ENCODE results near the gene SYNDIG1. TPM values are rescaled to one million over a fixed set of nuclear protein-coding genes. Genes with fewer than 3 reads are reported as not detected.

SYNDIG1 gene
- total RNA-seq, 1 donor from 2014 or later: not detected

DNA sequence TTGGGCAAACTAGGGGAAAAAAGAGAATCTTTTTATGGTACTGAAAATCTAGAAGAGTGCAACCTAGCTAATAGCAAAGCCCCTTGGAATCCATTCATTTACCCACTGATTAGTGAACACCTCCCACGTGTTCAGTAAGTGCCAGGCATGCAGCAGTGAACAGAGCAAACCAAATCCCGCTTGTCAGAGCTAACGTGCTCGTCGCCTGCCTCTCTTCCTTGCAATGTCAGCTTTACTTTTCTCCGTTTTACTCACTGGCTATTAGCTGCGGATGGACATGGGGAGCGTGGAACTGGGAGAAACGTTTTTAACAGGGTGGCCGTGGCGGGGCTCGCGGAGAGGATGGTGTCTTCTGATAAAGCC, 120.4 kb downstream of the SYNDIG1 start:
- TF ChIP-seq, protein P1, sequence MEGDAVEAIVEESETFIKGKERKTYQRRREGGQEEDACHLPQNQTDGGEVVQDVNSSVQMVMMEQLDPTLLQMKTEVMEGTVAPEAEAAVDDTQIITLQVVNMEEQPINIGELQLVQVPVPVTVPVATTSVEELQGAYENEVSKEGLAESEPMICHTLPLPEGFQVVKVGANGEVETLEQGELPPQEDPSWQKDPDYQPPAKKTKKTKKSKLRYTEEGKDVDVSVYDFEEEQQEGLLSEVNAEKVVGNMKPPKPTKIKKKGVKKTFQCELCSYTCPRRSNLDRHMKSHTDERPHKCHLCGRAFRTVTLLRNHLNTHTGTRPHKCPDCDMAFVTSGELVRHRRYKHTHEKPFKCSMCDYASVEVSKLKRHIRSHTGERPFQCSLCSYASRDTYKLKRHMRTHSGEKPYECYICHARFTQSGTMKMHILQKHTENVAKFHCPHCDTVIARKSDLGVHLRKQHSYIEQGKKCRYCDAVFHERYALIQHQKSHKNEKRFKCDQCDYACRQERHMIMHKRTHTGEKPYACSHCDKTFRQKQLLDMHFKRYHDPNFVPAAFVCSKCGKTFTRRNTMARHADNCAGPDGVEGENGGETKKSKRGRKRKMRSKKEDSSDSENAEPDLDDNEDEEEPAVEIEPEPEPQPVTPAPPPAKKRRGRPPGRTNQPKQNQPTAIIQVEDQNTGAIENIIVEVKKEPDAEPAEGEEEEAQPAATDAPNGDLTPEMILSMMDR (IDR thresholded peaks at IDR 0.05; ENCODE audit: insufficient read depth, low read length, severe bottlenecking): no peak
- DNase-seq (ENCODE audit: low read depth) (no peak), FAIRE-seq (no peak)
- Histone ChIP-seq H3K36me3 (ENCODE audit: control insufficient read depth, insufficient read depth, low read length) (no peaks in the 10 kb centered on the region), H3K27me3 (ENCODE audit: control insufficient read depth, insufficient read depth, low read length) (no peaks in the 10 kb centered on the region), H3K4me3 (ENCODE audit: low read depth, low read length) (no peak overlapping the region)

DNA sequence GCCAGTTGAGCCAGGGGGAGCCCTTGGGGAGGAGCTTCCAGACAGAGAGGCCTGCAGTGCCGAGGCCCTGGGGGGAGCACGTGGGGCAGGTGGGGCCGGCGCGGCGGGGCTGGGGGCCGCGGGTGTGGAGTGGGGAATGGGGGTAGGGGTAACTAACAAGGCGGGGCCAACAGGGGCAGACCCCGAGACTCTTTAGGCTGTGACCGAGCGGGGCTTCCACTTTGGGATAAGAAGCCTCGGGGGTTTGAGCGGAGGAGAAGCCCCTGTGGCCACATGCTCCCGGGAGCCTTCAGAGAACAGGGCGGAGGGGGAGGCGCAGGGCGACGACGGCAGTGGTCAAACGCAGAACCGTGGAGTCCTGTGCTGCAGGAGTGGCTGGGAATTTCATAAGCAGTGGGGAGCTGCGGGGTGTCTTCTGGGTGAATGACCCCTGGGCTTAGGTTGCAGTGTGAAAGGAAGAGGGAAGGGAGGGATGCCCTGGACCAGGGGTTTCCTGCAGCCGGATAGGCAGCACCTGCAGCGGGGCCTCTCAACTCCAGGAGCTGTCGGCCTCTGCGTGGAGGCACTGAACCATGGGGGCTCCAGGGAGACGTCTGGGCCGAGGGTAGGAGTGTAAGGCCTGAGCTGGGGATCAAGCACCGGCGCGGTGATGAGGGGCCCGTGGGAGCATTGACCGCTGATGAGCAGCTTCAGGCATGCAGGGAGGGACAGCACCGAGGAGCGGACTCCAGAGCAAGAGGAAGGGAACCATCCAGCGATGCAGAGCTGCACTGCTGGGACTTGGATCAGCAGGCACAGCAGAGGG, 121.0 kb downstream of the SYNDIG1 start:
- H3K27me3 ChIP-seq (ENCODE audit: control insufficient read depth, insufficient read depth, low read length): no peaks in the 10 kb centered on the region
- TF ChIP-seq, protein P1 (IDR thresholded peaks at IDR 0.05; ENCODE audit: insufficient read depth, low read length, severe bottlenecking): no peak
- no peak for DNase-seq (ENCODE audit: low read depth)
- H3K36me3 ChIP-seq (ENCODE audit: control insufficient read depth, insufficient read depth, low read length): no peaks in the 10 kb centered on the region
- no peak for FAIRE-seq
- H3K4me3 ChIP-seq (ENCODE audit: low read depth, low read length): no peak overlapping the region

DNA sequence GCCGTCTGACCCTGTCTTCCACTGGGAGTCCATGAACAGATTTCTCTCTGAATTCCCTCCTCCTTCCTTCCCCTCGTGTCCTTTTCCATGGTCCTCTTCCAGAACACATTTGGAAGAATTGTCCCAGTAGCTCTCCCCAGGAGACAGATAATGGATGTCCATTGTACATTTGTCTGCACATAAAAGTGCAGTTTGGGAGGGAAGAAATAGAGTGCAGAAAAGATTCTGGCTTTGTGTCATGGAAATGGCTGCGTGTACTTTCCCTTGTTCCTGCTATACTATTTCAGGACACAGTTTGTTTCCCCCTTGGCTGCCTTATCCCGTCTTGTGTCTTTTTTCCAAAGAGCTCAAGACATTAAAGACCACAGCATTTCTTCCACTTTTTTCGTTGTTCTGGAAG, 127.6 kb downstream of the SYNDIG1 start:
- Histone ChIP-seq H3K27me3 (ENCODE audit: control insufficient read depth, insufficient read depth, low read length) (no peaks in the 10 kb centered on the region), H3K36me3 (ENCODE audit: control insufficient read depth, insufficient read depth, low read length) (no peaks in the 10 kb centered on the region), H3K4me3 (ENCODE audit: low read depth, low read length) (no peak overlapping the region)
- no peak for DNase-seq (ENCODE audit: low read depth)
- FAIRE-seq: no peak
- TF ChIP-seq, protein P1 (IDR thresholded peaks at IDR 0.05; ENCODE audit: insufficient read depth, low read length, severe bottlenecking): no peak

DNA sequence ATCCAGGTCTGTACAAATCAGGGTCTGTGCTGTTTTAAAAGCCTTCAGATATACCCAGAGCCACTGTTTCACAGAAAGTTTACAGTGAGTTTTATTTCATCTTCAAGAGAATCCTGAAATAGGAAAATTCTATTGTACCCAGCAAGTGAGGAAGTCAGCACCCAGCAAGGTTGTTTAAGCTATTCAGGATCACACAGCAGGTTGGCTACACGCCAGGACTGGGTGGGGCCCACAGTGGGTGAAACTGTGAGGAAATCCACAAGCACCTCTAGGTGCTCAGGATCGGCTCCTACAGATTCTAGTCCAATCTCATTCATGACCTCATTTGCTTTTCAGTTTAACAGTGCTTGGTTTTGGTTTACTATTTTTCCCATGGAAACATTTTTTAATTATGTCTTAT, 128.9 kb downstream of the SYNDIG1 start:
- FAIRE-seq (no peak), DNase-seq (ENCODE audit: low read depth) (no peak)
- H3K36me3 ChIP-seq (ENCODE audit: control insufficient read depth, insufficient read depth, low read length): no peaks in the 10 kb centered on the region
- H3K4me3 ChIP-seq (ENCODE audit: low read depth, low read length): no peak overlapping the region
- TF ChIP-seq, protein P1 (IDR thresholded peaks at IDR 0.05; ENCODE audit: insufficient read depth, low read length, severe bottlenecking): no peak
- no peaks in the 10 kb centered on the region for H3K27me3 ChIP-seq (ENCODE audit: control insufficient read depth, insufficient read depth, low read length)

DNA sequence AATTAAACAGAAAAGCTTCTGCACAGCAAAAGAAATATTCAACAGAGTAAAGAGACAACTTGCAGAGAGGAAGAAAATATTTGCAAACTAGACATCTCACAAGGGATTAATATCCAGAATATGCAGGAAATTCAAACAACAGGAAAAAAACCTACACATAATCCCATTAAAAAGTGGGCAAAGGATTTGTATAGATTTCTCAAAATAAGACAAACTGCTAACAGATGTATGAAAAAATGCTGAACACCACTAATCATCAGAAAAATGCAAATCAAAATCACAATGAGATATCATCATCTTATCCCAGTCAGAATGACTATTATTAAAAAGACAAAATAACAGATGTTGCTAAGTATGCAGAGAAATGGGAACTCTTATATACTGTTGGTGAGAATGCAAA, 129.6 kb downstream of the SYNDIG1 start:
- no peaks in the 10 kb centered on the region for H3K36me3 ChIP-seq (ENCODE audit: control insufficient read depth, insufficient read depth, low read length)
- FAIRE-seq (no peak), DNase-seq (ENCODE audit: low read depth) (no peak)
- H3K27me3 ChIP-seq (ENCODE audit: control insufficient read depth, insufficient read depth, low read length): no peaks in the 10 kb centered on the region
- H3K4me3 ChIP-seq (ENCODE audit: low read depth, low read length): no peak overlapping the region
- TF ChIP-seq, protein P1 (IDR thresholded peaks at IDR 0.05; ENCODE audit: insufficient read depth, low read length, severe bottlenecking): no peak

DNA sequence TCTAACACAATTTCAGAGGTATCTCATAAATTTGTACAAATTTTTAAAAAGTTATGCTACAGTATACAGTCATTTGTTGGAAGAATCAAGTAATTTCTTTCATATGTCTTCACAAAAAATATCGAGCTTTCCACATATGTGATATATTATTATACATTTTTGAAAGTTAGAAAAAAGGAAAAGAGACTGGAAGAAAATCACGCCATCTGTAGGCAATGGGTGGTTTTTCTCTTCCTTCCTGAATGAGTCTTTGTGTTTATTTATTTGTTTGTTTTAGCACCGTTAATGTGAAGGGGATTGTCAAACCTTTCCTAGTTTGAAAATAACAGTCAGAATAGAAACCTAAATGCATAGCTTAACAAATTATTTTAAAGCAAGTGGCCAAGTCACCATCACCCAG, 130.6 kb downstream of the SYNDIG1 start:
- Histone ChIP-seq H3K27me3 (ENCODE audit: control insufficient read depth, insufficient read depth, low read length) (no peaks in the 10 kb centered on the region), H3K4me3 (ENCODE audit: low read depth, low read length) (no peak overlapping the region), H3K36me3 (ENCODE audit: control insufficient read depth, insufficient read depth, low read length) (no peaks in the 10 kb centered on the region)
- FAIRE-seq (no peak), DNase-seq (ENCODE audit: low read depth) (no peak)
- TF ChIP-seq, protein P1 (IDR thresholded peaks at IDR 0.05; ENCODE audit: insufficient read depth, low read length, severe bottlenecking): no peak
